Measurements from ENCODE around the gene DIP2B.

DNA sequence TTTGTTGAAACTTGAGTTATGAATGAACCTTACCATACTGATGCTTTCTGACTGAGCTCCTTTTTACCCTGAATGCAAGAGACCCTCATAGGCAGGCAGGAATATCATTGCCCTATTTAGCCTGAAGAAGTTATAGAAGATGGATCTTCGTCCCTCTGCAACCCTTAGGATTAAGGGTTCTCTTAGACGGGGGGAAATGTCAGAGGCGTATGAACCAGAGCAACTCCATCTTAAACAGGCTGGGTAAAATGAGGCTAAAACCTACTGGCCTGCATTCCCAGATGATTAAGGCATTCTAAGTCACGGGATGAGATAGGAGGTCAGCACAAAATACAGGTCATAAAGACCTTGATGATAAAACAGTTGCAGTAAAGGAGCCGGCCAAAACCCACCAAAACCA, 266.6 kb downstream of the DIP2B start:
- TF ChIP-seq, protein P1, sequence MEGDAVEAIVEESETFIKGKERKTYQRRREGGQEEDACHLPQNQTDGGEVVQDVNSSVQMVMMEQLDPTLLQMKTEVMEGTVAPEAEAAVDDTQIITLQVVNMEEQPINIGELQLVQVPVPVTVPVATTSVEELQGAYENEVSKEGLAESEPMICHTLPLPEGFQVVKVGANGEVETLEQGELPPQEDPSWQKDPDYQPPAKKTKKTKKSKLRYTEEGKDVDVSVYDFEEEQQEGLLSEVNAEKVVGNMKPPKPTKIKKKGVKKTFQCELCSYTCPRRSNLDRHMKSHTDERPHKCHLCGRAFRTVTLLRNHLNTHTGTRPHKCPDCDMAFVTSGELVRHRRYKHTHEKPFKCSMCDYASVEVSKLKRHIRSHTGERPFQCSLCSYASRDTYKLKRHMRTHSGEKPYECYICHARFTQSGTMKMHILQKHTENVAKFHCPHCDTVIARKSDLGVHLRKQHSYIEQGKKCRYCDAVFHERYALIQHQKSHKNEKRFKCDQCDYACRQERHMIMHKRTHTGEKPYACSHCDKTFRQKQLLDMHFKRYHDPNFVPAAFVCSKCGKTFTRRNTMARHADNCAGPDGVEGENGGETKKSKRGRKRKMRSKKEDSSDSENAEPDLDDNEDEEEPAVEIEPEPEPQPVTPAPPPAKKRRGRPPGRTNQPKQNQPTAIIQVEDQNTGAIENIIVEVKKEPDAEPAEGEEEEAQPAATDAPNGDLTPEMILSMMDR (IDR thresholded peaks at IDR 0.05): no peak
- no peak for TF ChIP-seq POLR2A (IDR thresholded peaks at IDR 0.05)
- no peak for TF ChIP-seq EP300 (IDR thresholded peaks at IDR 0.05)

Measured in ovary (tissue), 3 donors.